IMR-90 (cell line): ENCODE measurements around the gene CELF5. TPM values are rescaled to one million over a fixed set of nuclear protein-coding genes. Genes with fewer than 3 reads are reported as not detected.

ENCODE experiments used
- ATAC-seq: fragments of 200-7000 bp; cut with Tn5 transposase; 2 replicates; pipeline ENCODE4 v1.9.1; 2020; ENCODE audit warnings: low read depth, mild to moderate bottlenecking, moderate library complexity
- BruUV-seq: library from RNA; stranded (reverse); fragments of 400-500 nt; replicated peaks from 2 replicates; lab custom pipeline; 2021; lab: Mats Ljungman, UMichigan
- CTCF ChIA-PET: fragments of 300-600 bp; formaldehyde crosslinking; extraction: SDS; loops from one replicate; lab custom pipeline; 2021; ENCODE audit warnings: antibody characterized with exemption; lab: Yijun Ruan, JAX
- POLR2A ChIA-PET: fragments of 300-600 bp; sonication (Branson Sonifier 250); formaldehyde crosslinking; loops from one replicate; lab custom pipeline; 2022; ENCODE audit warnings: antibody characterized with exemption; ENCODE audit not compliant: unreplicated experiment; lab: Charles Lee
- DNase-seq: peaks from one replicate; pipeline ENCODE4 v3.0.0; 2013
- H2AFZ ChIP-seq: replicated peaks from 2 replicates; pipeline ENCODE3; 2013; ENCODE audit warnings: low read length, mild to moderate bottlenecking; ENCODE audit not compliant: poor library complexity
- H2AK5ac ChIP-seq: 2 replicates; pipeline ENCODE4 v1.6.1; 2013; ENCODE audit warnings: low read depth, low read length, inconsistent platforms
- H2AK9ac ChIP-seq: replicated peaks from 2 replicates; pipeline ENCODE3; 2013; ENCODE audit warnings: mild to moderate bottlenecking, low read depth, low read length, moderate library complexity; ENCODE audit not compliant: poor library complexity
- H2BK120ac ChIP-seq: 2 replicates; pipeline ENCODE4 v1.6.1; 2013; ENCODE audit warnings: low read depth, low read length, inconsistent platforms
- H2BK15ac ChIP-seq: 3 replicates; pipeline ENCODE4 v1.6.1; 2013; ENCODE audit warnings: low read depth, low read length, inconsistent platforms
- H2BK20ac ChIP-seq: 2 replicates; pipeline ENCODE4 v1.6.1; 2013; ENCODE audit warnings: low read depth, mild to moderate bottlenecking, inconsistent platforms, low read length, moderate library complexity
- H2BK5ac ChIP-seq: 2 replicates; pipeline ENCODE4 v1.6.1; 2013; ENCODE audit warnings: mild to moderate bottlenecking, low read depth, low read length, inconsistent platforms; ENCODE audit not compliant: poor library complexity, severe bottlenecking
- H3K14ac ChIP-seq: replicated peaks from 2 replicates; pipeline ENCODE4 v1.6.1; 2013; ENCODE audit warnings: low read depth, low read length, inconsistent platforms
- H3K18ac ChIP-seq: 2 replicates; pipeline ENCODE4 v1.6.1; 2013; ENCODE audit warnings: low read depth, low read length, control low read depth
- H3K23ac ChIP-seq: 2 replicates; pipeline ENCODE4 v1.6.1; 2013; ENCODE audit warnings: low read depth, low read length, inconsistent platforms
- H3K27ac ChIP-seq: 2 replicates; pipeline ENCODE4 v1.5.1; 2013; ENCODE audit warnings: mild to moderate bottlenecking, control low read depth, low read length; ENCODE audit not compliant: insufficient read depth
- H3K27me3 ChIP-seq: 2 replicates; pipeline ENCODE4 v1.6.1; 2013; ENCODE audit warnings: low read length; ENCODE audit not compliant: control insufficient read depth, insufficient read depth
- H3K36me3 ChIP-seq: 2 replicates; pipeline ENCODE4 v1.6.1; 2013; ENCODE audit warnings: low read length, mixed read lengths; ENCODE audit not compliant: control insufficient read depth, insufficient read depth
- H3K4ac ChIP-seq: 2 replicates; pipeline ENCODE4 v1.6.1; 2013; ENCODE audit warnings: low read depth, low read length, inconsistent platforms
- H3K4me1 ChIP-seq: 2 replicates; pipeline ENCODE4 v1.6.1; 2013; ENCODE audit warnings: low read length, mixed read lengths; ENCODE audit not compliant: control insufficient read depth, insufficient read depth
- H3K4me2 ChIP-seq: 2 replicates; pipeline ENCODE4 v1.6.1; 2013; ENCODE audit warnings: low read depth, mild to moderate bottlenecking, control low read depth, low read length, moderate library complexity
- H3K4me3 ChIP-seq: 2 replicates; pipeline ENCODE4 v1.5.1; 2013; ENCODE audit warnings: low read depth, mild to moderate bottlenecking, control low read depth, low read length, moderate library complexity; ENCODE audit not compliant: insufficient read depth
- H3K56ac ChIP-seq: 2 replicates; pipeline ENCODE4 v1.6.1; 2013; ENCODE audit warnings: low read length, inconsistent platforms; ENCODE audit not compliant: insufficient read depth; ENCODE audit errors: extremely low read depth
- H3K79me1 ChIP-seq, 2 experiments: 2 replicates each; pipeline ENCODE4 v1.6.1; 2013; ENCODE audit warnings: low read length in 2 of 2, inconsistent platforms in 1 of 2, low read depth in 1 of 2
- H3K9ac ChIP-seq: 2 replicates; pipeline ENCODE4 v1.6.1; 2013; ENCODE audit warnings: low read depth, low read length, control low read depth
- H3K9me1 ChIP-seq: 2 replicates; pipeline ENCODE4 v1.6.1; 2013; ENCODE audit warnings: low read length, inconsistent platforms; ENCODE audit not compliant: insufficient read depth
- H3K9me3 ChIP-seq: 2 replicates; pipeline ENCODE4 v1.6.1; 2013; ENCODE audit warnings: low read length; ENCODE audit not compliant: control insufficient read depth, insufficient read depth
- H4K20me1 ChIP-seq: 2 replicates; pipeline ENCODE4 v1.6.1; 2013; ENCODE audit warnings: low read length, inconsistent platforms; ENCODE audit not compliant: insufficient read depth
- H4K5ac ChIP-seq: 2 replicates; pipeline ENCODE4 v1.6.1; 2013; ENCODE audit warnings: mild to moderate bottlenecking, low read depth, low read length, control low read depth
- H4K8ac ChIP-seq, 2 experiments: 2 replicates each; pipeline ENCODE4 v1.6.1; 2013; ENCODE audit warnings: low read depth in 2 of 2, low read length in 2 of 2, control low read depth in 1 of 2, inconsistent platforms in 1 of 2
- H4K91ac ChIP-seq: 2 replicates; pipeline ENCODE4 v1.6.1; 2013; ENCODE audit warnings: low read depth, low read length, inconsistent platforms; ENCODE audit not compliant: insufficient read depth
- BHLHE40 ChIP-seq: fragments of 150-350 bp; IDR thresholded peaks from 2 replicates; pipeline ENCODE4 v1.6.1; 2016; ENCODE audit warnings: mild to moderate bottlenecking, low read depth, low read length
- CEBPB ChIP-seq: IDR thresholded peaks from 2 replicates; pipeline ENCODE4 v1.6.1; 2012; ENCODE audit warnings: low read depth, low read length, improper control_type of control experiment
- CTCF ChIP-seq: conservative IDR thresholded peaks from 2 replicates; pipeline ENCODE4 v1.5.1; 2012; ENCODE audit warnings: mild to moderate bottlenecking, low read depth, low read length, improper control_type of control experiment
- FOS ChIP-seq: fragments of 150-350 bp; IDR thresholded peaks from 2 replicates; pipeline ENCODE4 v1.6.1; 2016; ENCODE audit warnings: low read depth, low read length
- MAFK ChIP-seq: IDR thresholded peaks from 2 replicates; pipeline ENCODE4 v1.6.1; 2012; ENCODE audit warnings: low read depth, low read length, improper control_type of control experiment
- MAZ ChIP-seq: IDR thresholded peaks from 2 replicates; pipeline ENCODE4 v1.6.1; 2012; ENCODE audit warnings: low read depth, mild to moderate bottlenecking, low read length, improper control_type of control experiment, moderate library complexity, borderline replicate concordance
- MXI1 ChIP-seq: IDR thresholded peaks from 2 replicates; pipeline ENCODE4 v1.6.1; 2012; ENCODE audit warnings: low read depth, mild to moderate bottlenecking, low read length, moderate library complexity, borderline replicate concordance
- NFE2L2 ChIP-seq: fragments of 150-350 bp; IDR thresholded peaks from 2 replicates; pipeline ENCODE4 v1.6.1; 2016; ENCODE audit warnings: low read depth, mild to moderate bottlenecking, low read length
- POLR2A ChIP-seq: IDR thresholded peaks from 2 replicates; pipeline ENCODE4 v1.6.1; 2012; ENCODE audit warnings: mild to moderate bottlenecking, low read depth, low read length
- RAD21 ChIP-seq: IDR thresholded peaks from 2 replicates; pipeline ENCODE4 v1.6.1; 2012; ENCODE audit warnings: low read length, improper control_type of control experiment
- RCOR1 ChIP-seq: IDR thresholded peaks from 2 replicates; pipeline ENCODE4 v1.6.1; 2012; ENCODE audit warnings: mild to moderate bottlenecking, low read length, improper control_type of control experiment; ENCODE audit not compliant: insufficient replicate concordance
- RFX5 ChIP-seq: IDR thresholded peaks from 2 replicates; pipeline ENCODE4 v1.8.0; 2012; ENCODE audit warnings: low read depth, mild to moderate bottlenecking, low read length, moderate library complexity
- SMC3 ChIP-seq: fragments of 150-350 bp; IDR thresholded peaks from 2 replicates; pipeline ENCODE4 v1.6.1; 2016; ENCODE audit warnings: low read depth, mild to moderate bottlenecking, antibody characterized with exemption, low read length, moderate library complexity
- USF2 ChIP-seq: fragments of 150-350 bp; IDR thresholded peaks from 2 replicates; pipeline ENCODE4 v1.6.1; 2017; ENCODE audit warnings: mild to moderate bottlenecking, antibody characterized with exemption, low read length, low read depth
- WGBS, 2 experiments: methylation state at CpG; one replicate each; pipeline versions ENCODE4 v1.1.5 to v1.1.7; 2013; ENCODE audit warnings: missing lambda C conversion rate in 2 of 2; ENCODE audit not compliant: insufficient read length in 1 of 2; ENCODE audit errors: extremely low coverage in 2 of 2; 5-methylcytosine and 5-hydroxymethylcytosine counted together
- dilution Hi-C: fragments of 300-500 bp; cut with HindIII; formaldehyde crosslinking; loops from one replicate; pipeline ENCODE4 v1.14.3; 2018; ENCODE audit warnings: low sequenced_read_pairs; ENCODE audit not compliant: unreplicated experiment
- in situ Hi-C: fragments of 300-500 bp; cut with MboI; formaldehyde crosslinking; loops from 3 replicates; pipeline ENCODE4 v1.14.3; 2019; ENCODE audit warnings: low sequenced_read_pairs, inconsistent platforms, mixed read lengths
- intact Hi-C: fragments of 100-400 bp; cut with micrococcal nuclease; formaldehyde crosslinking; loops from 2 replicates; pipeline ENCODE4 v1.10.0; 2022
- polyA plus RNA-seq, 3 experiments: library from polyadenylated mRNA; depleted of rRNA; stranded (reverse); fragments of >200 nt; gene quantifications; 2 replicates each; pipeline ENCODE4 v1.2.3, GENCODE V29; 2012; ENCODE audit warnings: low replicate concordance in 1 of 3
- total RNA-seq: library from RNA; depleted of rRNA; stranded (reverse); fragments of >200 nt; gene quantifications from 2 replicates; pipeline ENCODE4 v1.2.3, GENCODE V29; 2012
- TF ChIP-seq, protein P1 (sequence below): fragments of 150-350 bp; IDR thresholded peaks from 2 replicates; pipeline ENCODE4 v1.6.1; 2016; ENCODE audit warnings: low read depth, mild to moderate bottlenecking, low read length, moderate library complexity, borderline replicate concordance

CELF5 gene
- total and polyA plus RNA-seq, 2 of the 4 experiments (the other 2 are of a cell fraction): 0.02 TPM; not detected in 1

- no peak overlapping the region for H2AFZ ChIP-seq
- no TSS peak for BruUV-seq
- no peak overlapping the region for H3K18ac ChIP-seq
- H3K23ac ChIP-seq: no peak overlapping the region
- intact Hi-C loops (no loop called here), dilution Hi-C loops (no loop called here), in situ Hi-C loops (no loop called here)
- no peak overlapping the region for H3K56ac ChIP-seq
- no peaks in the 10 kb centered on the region for H3K9me3 ChIP-seq
- H3K9ac ChIP-seq: no peak overlapping the region
- no peaks in the 10 kb centered on the region for H3K9me1 ChIP-seq
- no peak overlapping the region for H2BK15ac ChIP-seq
- no peaks in the 10 kb centered on the region; the same call in 1 of the 2 replicates for H4K20me1 ChIP-seq
- H2BK120ac ChIP-seq: no peak overlapping the region
- TF ChIP-seq MAFK: no peak
- TF ChIP-seq RFX5: no peak
- no peak for TF ChIP-seq NFE2L2
- TF ChIP-seq FOS: no peak
- TF ChIP-seq MAZ: no peak
- no peak for TF ChIP-seq SMC3
- no peak for TF ChIP-seq BHLHE40
- no peak for TF ChIP-seq CTCF
- TF ChIP-seq, protein P1, sequence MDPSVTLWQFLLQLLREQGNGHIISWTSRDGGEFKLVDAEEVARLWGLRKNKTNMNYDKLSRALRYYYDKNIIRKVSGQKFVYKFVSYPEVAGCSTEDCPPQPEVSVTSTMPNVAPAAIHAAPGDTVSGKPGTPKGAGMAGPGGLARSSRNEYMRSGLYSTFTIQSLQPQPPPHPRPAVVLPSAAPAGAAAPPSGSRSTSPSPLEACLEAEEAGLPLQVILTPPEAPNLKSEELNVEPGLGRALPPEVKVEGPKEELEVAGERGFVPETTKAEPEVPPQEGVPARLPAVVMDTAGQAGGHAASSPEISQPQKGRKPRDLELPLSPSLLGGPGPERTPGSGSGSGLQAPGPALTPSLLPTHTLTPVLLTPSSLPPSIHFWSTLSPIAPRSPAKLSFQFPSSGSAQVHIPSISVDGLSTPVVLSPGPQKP: no peak
- no peak for TF ChIP-seq USF2
- TF ChIP-seq CEBPB: no peak
- TF ChIP-seq POLR2A: no peak
- no peak for TF ChIP-seq RCOR1
- no peak for TF ChIP-seq RAD21
- no peak for TF ChIP-seq MXI1
- no peak overlapping the region for H4K91ac ChIP-seq
- H4K5ac ChIP-seq: no peak overlapping the region
- H3K4me2 ChIP-seq: no peak overlapping the region
- no peak for DNase-seq
- no peaks in the 10 kb centered on the region for H3K36me3 ChIP-seq
- no peak overlapping the region for H2AK5ac ChIP-seq
- no peak overlapping the region for H2BK5ac ChIP-seq
- H2AK9ac ChIP-seq: no peak overlapping the region
- peaks cover 2% of the 10 kb centered on the region; the same call in 1 of the 2 replicates for H3K4me1 ChIP-seq
- H3K4ac ChIP-seq: no peak overlapping the region
- no peak overlapping the region for H2BK20ac ChIP-seq
- no CpG with 5 or more reads among the region's 16 CpGs for WGBS, 2 experiments
- no peak overlapping the region for H3K14ac ChIP-seq
- no peak overlapping the region for H4K8ac ChIP-seq
- H3K4me3 ChIP-seq: no peak overlapping the region
- no peaks in the 10 kb centered on the region for H3K79me1 ChIP-seq
- ChIA-PET POLR2A (no interaction called here), CTCF (no interaction called here)
- no peak for ATAC-seq
- H3K27ac ChIP-seq: no peak overlapping the region
- H3K27me3 ChIP-seq: peaks cover 54% of the 10 kb centered on the region
Measured at GRCh38 chr19:3225677-3226093, 1.2 kb downstream of the CELF5 start.
